Loucy (cell line): Measurements from ENCODE around the gene C16orf90.

ENCODE experiments used
- H2AFZ ChIP-seq: fragments of 200-600 bp; sonication (generic); 2 replicates; pipeline ENCODE4 v1.6.0; 2016; ENCODE audit warnings: antibody characterized with exemption, mild to moderate bottlenecking, low read length, moderate library complexity
- H3F3A ChIP-seq: fragments of 200-600 bp; 2 replicates; pipeline ENCODE4 v1.6.0; 2016; ENCODE audit warnings: antibody characterized with exemption, low read depth, mild to moderate bottlenecking
- H3K27me3 ChIP-seq: fragments of 200-600 bp; sonication (generic); 2 replicates; pipeline ENCODE4 v1.6.1; 2014; ENCODE audit warnings: low read length, mild to moderate bottlenecking; ENCODE audit not compliant: insufficient read depth, poor library complexity, severe bottlenecking
- H3K36me3 ChIP-seq: fragments of 200-600 bp; sonication (generic); 2 replicates; pipeline ENCODE4 v1.6.1; 2016; ENCODE audit warnings: low read length; ENCODE audit not compliant: insufficient read depth
- H3K4me1 ChIP-seq: fragments of 200-600 bp; sonication (generic); 2 replicates; pipeline ENCODE4 v1.5.1; 2014; ENCODE audit warnings: low read length, mild to moderate bottlenecking; ENCODE audit not compliant: insufficient read depth, poor library complexity, severe bottlenecking
- H3K4me2 ChIP-seq: fragments of 200-600 bp; sonication (generic); 2 replicates; pipeline ENCODE4 v1.6.0; 2014; ENCODE audit warnings: antibody characterized with exemption, low read length, low read depth, mild to moderate bottlenecking; ENCODE audit not compliant: poor library complexity, severe bottlenecking
- H3K4me3 ChIP-seq: fragments of 200-600 bp; sonication (generic); 2 replicates; pipeline ENCODE4 v1.5.1; 2014; ENCODE audit warnings: low read length, mild to moderate bottlenecking, mixed read lengths; ENCODE audit not compliant: poor library complexity, severe bottlenecking
- H3K79me2 ChIP-seq: fragments of 200-600 bp; sonication (generic); 2 replicates; pipeline ENCODE4 v1.6.1; 2014; ENCODE audit warnings: low read length; ENCODE audit not compliant: insufficient read depth
- H3K9ac ChIP-seq: fragments of 200-600 bp; sonication (generic); 2 replicates; pipeline ENCODE4 v1.6.0; 2014; ENCODE audit warnings: mild to moderate bottlenecking, low read depth, low read length, moderate library complexity; ENCODE audit not compliant: poor library complexity, severe bottlenecking
- H3K9me2 ChIP-seq: fragments of 200-600 bp; sonication (generic); replicated peaks from 2 replicates; pipeline ENCODE4 v1.6.1; 2016; ENCODE audit warnings: low read depth, low read length, mixed read lengths
- H3K9me3 ChIP-seq: fragments of 200-600 bp; sonication (generic); 2 replicates; pipeline ENCODE4 v1.6.1; 2014; ENCODE audit warnings: mild to moderate bottlenecking, antibody characterized with exemption, low read length, low read depth; ENCODE audit not compliant: insufficient read depth
- H4K20me1 ChIP-seq: fragments of 200-600 bp; sonication (generic); 2 replicates; pipeline ENCODE4 v1.6.0; 2014; ENCODE audit warnings: antibody characterized with exemption, low read length, mild to moderate bottlenecking; ENCODE audit not compliant: insufficient read depth, poor library complexity, severe bottlenecking
- EZH2phosphoT487 ChIP-seq: fragments of 200-600 bp; IDR thresholded peaks from 2 replicates; pipeline ENCODE4 v1.6.1; 2018; ENCODE audit warnings: antibody characterized with exemption, mild to moderate bottlenecking, moderate library complexity, borderline replicate concordance
- TF ChIP-seq, protein P1 (sequence below): fragments of 200-600 bp; sonication (generic); conservative IDR thresholded peaks from 2 replicates; pipeline ENCODE4 v1.5.1; 2014; ENCODE audit warnings: mild to moderate bottlenecking, antibody characterized with exemption, low read length

C16orf90 gene

DNA sequence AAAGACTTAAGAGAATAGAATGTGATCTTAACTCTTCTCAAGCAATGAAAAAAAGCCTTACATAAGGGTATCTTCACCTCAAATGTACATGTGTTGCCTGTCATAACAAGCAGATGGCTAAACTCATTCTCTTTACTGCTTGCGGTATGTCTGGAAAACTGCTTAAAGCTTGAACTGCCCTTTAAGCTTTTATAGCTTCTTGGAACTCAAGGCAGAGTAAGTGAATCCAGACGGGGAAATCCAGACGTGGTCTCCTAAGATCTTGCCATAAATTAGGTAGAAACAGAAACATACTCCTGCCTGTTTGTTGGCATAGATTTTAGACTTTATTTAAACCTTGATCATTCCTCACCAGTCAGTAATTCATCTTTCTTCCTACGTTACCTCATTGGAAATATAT is 25.1 kb upstream of the C16orf90 start:
- Histone ChIP-seq H3K9me2 (no peaks in the 10 kb centered on the region), H3K4me2 (no peak overlapping the region), H2AFZ (no peak overlapping the region), H3K27me3 (no peaks in the 10 kb centered on the region), H3K79me2 (no peaks in the 10 kb centered on the region), H3K4me1 (no peaks in the 10 kb centered on the region), H3K4me3 (no peak overlapping the region), H3K9me3 (no peaks in the 10 kb centered on the region), H3F3A (no peaks in the 10 kb centered on the region), H3K9ac (no peak overlapping the region), H4K20me1 (no peaks in the 10 kb centered on the region), H3K36me3 (no peaks in the 10 kb centered on the region)
- no peak for TF ChIP-seq EZH2phosphoT487
- TF ChIP-seq, protein P1, sequence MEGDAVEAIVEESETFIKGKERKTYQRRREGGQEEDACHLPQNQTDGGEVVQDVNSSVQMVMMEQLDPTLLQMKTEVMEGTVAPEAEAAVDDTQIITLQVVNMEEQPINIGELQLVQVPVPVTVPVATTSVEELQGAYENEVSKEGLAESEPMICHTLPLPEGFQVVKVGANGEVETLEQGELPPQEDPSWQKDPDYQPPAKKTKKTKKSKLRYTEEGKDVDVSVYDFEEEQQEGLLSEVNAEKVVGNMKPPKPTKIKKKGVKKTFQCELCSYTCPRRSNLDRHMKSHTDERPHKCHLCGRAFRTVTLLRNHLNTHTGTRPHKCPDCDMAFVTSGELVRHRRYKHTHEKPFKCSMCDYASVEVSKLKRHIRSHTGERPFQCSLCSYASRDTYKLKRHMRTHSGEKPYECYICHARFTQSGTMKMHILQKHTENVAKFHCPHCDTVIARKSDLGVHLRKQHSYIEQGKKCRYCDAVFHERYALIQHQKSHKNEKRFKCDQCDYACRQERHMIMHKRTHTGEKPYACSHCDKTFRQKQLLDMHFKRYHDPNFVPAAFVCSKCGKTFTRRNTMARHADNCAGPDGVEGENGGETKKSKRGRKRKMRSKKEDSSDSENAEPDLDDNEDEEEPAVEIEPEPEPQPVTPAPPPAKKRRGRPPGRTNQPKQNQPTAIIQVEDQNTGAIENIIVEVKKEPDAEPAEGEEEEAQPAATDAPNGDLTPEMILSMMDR, result no peak

DNA sequence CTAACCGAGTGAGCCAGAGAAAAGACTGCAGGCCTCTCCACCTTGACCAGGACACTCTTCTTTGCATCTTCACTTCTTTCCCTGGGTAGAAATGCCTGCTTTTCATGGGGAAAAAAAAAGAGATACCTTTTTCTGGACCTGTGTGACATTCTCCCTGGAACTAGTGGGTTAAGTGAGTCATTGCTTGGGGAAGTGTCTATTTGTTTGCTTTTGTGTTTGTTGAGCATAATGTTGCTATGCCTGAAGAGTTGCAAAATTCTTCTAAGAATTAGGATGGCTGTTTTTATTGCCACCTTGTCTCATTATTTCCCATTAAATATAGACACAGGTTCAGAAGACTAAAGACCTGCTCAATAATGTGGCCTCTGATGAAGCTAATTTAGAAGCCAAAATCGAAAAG is 24.3 kb upstream of the C16orf90 start:
- no peak overlapping the region for H3K4me2 ChIP-seq
- TF ChIP-seq EZH2phosphoT487, result no peak
- TF ChIP-seq, protein P1, result no peak
- H4K20me1 ChIP-seq, result no peaks in the 10 kb centered on the region
- H3F3A ChIP-seq, result no peaks in the 10 kb centered on the region
- no peaks in the 10 kb centered on the region for H3K27me3 ChIP-seq
- H3K36me3 ChIP-seq, result no peaks in the 10 kb centered on the region
- H3K9ac ChIP-seq, result no peak overlapping the region
- H2AFZ ChIP-seq, result no peak overlapping the region
- no peak overlapping the region for H3K4me3 ChIP-seq
- H3K79me2 ChIP-seq, result no peaks in the 10 kb centered on the region
- H3K4me1 ChIP-seq, result no peaks in the 10 kb centered on the region
- no peaks in the 10 kb centered on the region for H3K9me2 ChIP-seq
- no peaks in the 10 kb centered on the region for H3K9me3 ChIP-seq

DNA sequence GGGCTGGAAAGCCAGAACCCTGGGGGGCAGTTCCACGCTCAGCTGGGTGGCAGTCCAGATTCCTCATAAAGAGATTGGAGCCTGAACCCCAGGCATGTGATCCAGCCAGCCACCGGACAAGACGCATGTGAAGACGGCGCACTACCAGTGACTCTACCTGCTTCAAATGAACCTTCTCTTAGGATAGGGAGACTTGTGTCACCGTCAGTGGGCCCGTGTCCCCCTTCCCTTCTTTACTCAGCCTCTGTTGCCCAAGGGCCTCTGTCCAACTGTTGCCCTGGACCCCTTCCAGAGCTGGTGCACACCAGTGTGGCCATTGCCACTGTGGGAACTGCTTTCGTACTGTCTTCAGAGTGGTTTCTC is 23.7 kb upstream of the C16orf90 start:
- no peaks in the 10 kb centered on the region for H3K9me3 ChIP-seq

More for the DNA sequence above, 23.7 kb upstream of the C16orf90 start:
- H3K27me3 ChIP-seq, result no peaks in the 10 kb centered on the region
- no peaks in the 10 kb centered on the region for H3F3A ChIP-seq
- no peak overlapping the region for H2AFZ ChIP-seq
- no peaks in the 10 kb centered on the region for H3K9me2 ChIP-seq
- H3K4me1 ChIP-seq, result no peaks in the 10 kb centered on the region
- no peak overlapping the region for H3K4me2 ChIP-seq
- H4K20me1 ChIP-seq, result no peaks in the 10 kb centered on the region
- no peak for TF ChIP-seq EZH2phosphoT487
- TF ChIP-seq, protein P1, result no peak
- no peaks in the 10 kb centered on the region for H3K36me3 ChIP-seq
- no peaks in the 10 kb centered on the region for H3K79me2 ChIP-seq
- no peak overlapping the region for H3K4me3 ChIP-seq
- H3K9ac ChIP-seq, result no peak overlapping the region
